ENCODE measurements around the gene CA12. TPM values are rescaled to one million over a fixed set of nuclear protein-coding genes. Genes with fewer than 3 reads are reported as not detected.

The CA12 gene
- 100 to 1,000 TPM; 126 to 156 (median 143) TPM for total RNA-seq

GRCh38 chr15:63381301-63382204 lies at the start of gene CA12:
Gene CA12, minus strand, starts transcription at chr15:63381846. Its CDS starts 126 bp downstream, at chr15:63381720.
- intact Hi-C loops (cut with DNase I) = no loop called here
- Histone ChIP-seq H3K4me1 (peaks cover 0 to 88% (median 18%) of the 10 kb centered on the region in 3 donors), H3K4me3 (peak within 1 kb of the TSS; percentile 52 to 75 (median 62)), H3K36me3 (no peaks in the 10 kb centered on the region), H3K9me3 (no peaks in the 10 kb centered on the region), H3K27ac (peak within 1 kb of the TSS; percentile 63 to 88 (median 82)), H3K27me3 (peaks cover 0 to 18% (median 0%) of the 10 kb centered on the region in 4 donors)
- TF ChIP-seq, protein P1, sequence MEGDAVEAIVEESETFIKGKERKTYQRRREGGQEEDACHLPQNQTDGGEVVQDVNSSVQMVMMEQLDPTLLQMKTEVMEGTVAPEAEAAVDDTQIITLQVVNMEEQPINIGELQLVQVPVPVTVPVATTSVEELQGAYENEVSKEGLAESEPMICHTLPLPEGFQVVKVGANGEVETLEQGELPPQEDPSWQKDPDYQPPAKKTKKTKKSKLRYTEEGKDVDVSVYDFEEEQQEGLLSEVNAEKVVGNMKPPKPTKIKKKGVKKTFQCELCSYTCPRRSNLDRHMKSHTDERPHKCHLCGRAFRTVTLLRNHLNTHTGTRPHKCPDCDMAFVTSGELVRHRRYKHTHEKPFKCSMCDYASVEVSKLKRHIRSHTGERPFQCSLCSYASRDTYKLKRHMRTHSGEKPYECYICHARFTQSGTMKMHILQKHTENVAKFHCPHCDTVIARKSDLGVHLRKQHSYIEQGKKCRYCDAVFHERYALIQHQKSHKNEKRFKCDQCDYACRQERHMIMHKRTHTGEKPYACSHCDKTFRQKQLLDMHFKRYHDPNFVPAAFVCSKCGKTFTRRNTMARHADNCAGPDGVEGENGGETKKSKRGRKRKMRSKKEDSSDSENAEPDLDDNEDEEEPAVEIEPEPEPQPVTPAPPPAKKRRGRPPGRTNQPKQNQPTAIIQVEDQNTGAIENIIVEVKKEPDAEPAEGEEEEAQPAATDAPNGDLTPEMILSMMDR (IDR thresholded peaks at IDR 0.05) = peak in 1 of 6 experiments; percentile 5
- peak in 2 of 4 donors; percentile 73 to 75 for TF ChIP-seq POLR2A (IDR thresholded peaks at IDR 0.05)
- DNase-seq = no peak
- 0 to 5% methylated on average over 12 to 17 of the region's 58 CpGs for WGBS, 2 donors

- Histone ChIP-seq H3K27me3 (peaks cover 0 to 5% (median 0%) of the 10 kb centered on the region in 4 donors), H3K36me3 (no peaks in the 10 kb centered on the region), H3K4me3 (no peak overlapping the region), H3K4me1 (peaks cover 0 to 7% (median 0%) of the 10 kb centered on the region in 3 donors), H3K9me3 (no peaks in the 10 kb centered on the region), H3K27ac (no peak overlapping the region)
- TF ChIP-seq, protein P1 (IDR thresholded peaks at IDR 0.05) = no peak
- no peak for TF ChIP-seq POLR2A (IDR thresholded peaks at IDR 0.05)
- no peak for DNase-seq
- WGBS, 2 donors = 48 to 63% methylated on average over 6 of the region's 6 CpGs
- intact Hi-C loops (cut with DNase I) = no loop called here
Observed at GRCh38 chr15:63430766-63431451, 49.3 kb upstream of the CA12 start.

GRCh38 chr15:63426552-63426951 lies 44.9 kb upstream of the CA12 start:
- TF ChIP-seq, protein P1 (IDR thresholded peaks at IDR 0.05) = no peak
- Histone ChIP-seq H3K27me3 (peaks cover 0 to 5% (median 0%) of the 10 kb centered on the region in 4 donors), H3K27ac (no peak overlapping the region), H3K9me3 (no peaks in the 10 kb centered on the region), H3K4me1 (no peaks in the 10 kb centered on the region), H3K4me3 (no peak overlapping the region), H3K36me3 (no peaks in the 10 kb centered on the region)
- DNase-seq = no peak
- 88 to 95% methylated on average over 2 of the region's 2 CpGs for WGBS, 2 donors
- intact Hi-C loops (cut with DNase I) = no loop called here

- no peak for DNase-seq
- Histone ChIP-seq H3K4me1 (peaks cover 0 to 1% (median 0%) of the 10 kb centered on the region in 3 donors), H3K4me3 (no peak overlapping the region), H3K9me3 (no peaks in the 10 kb centered on the region), H3K27ac (no peak overlapping the region), H3K36me3 (no peaks in the 10 kb centered on the region), H3K27me3 (no peaks in the 10 kb centered on the region)
- intact Hi-C loops (cut with DNase I) = no loop called here
- TF ChIP-seq POLR2A (IDR thresholded peaks at IDR 0.05) = no peak
- TF ChIP-seq, protein P1 (IDR thresholded peaks at IDR 0.05) = no peak
- 87 to 100% methylated on average over 2 of the region's 2 CpGs for WGBS, 2 donors
Observed at GRCh38 chr15:63425426-63425985, 43.9 kb upstream of the CA12 start.

Data from esophagus squamous epithelium (tissue), 5 donors.